ENCODE measurements around the gene MBD3L3. TPM values are rescaled to one million over a fixed set of nuclear protein-coding genes. Genes with fewer than 3 reads are reported as not detected.
"Not testable (repeated sequence)": the region's sequence is repeated elsewhere in the genome, so short reads cannot be mapped to it uniquely, and the experiment has no call there.

The MBD3L3 gene
- polyA plus RNA-seq, 3 donors from 2014 or later = not detected

GRCh38 chr19:7074705-7075282 lies 16.3 kb upstream of the MBD3L3 start:
- Mint-ChIP-seq H3K9me3 (peaks cover 12 to 30% (median 27%) of the 10 kb centered on the region in 6 donors), H3K27ac (no peak overlapping the region), H3K4me1 (peaks cover 22 to 26% of the 10 kb centered on the region in 2 donors), H3K4me3 (no peak overlapping the region), H3K36me3 (peaks cover 50 to 65% (median 62%) of the 10 kb centered on the region in 3 donors), H3K27me3 (ENCODE audit: low read depth in 3 of 3) (peaks cover 2 to 9% (median 3%) of the 10 kb centered on the region in 3 donors)
- DNase-seq = no peak

- no peak for DNase-seq
- H3K9me3 Mint-ChIP-seq = peaks cover 2 to 9% (median 6%) of the 10 kb centered on the region in 6 donors
- peaks cover 28 to 32% of the 10 kb centered on the region in 2 donors for H3K4me1 Mint-ChIP-seq
- peaks cover 2 to 15% (median 5%) of the 10 kb centered on the region in 3 donors for H3K27me3 Mint-ChIP-seq (ENCODE audit: low read depth in 3 of 3)
- peak overlapping the region; percentile 44 to 72 (median 59) for H3K4me3 Mint-ChIP-seq
- peak overlapping the region in 3 of 6 donors; percentile 6 to 79 (median 64) for H3K27ac Mint-ChIP-seq
- peaks cover 29 to 42% (median 41%) of the 10 kb centered on the region in 3 donors for H3K36me3 Mint-ChIP-seq
Observed at GRCh38 chr19:7072541-7072940, 14.1 kb upstream of the MBD3L3 start.

GRCh38 chr19:7069904-7070226 lies 11.4 kb upstream of the MBD3L3 start:
- Mint-ChIP-seq H3K36me3 (peaks cover 10 to 18% (median 18%) of the 10 kb centered on the region in 3 donors), H3K9me3 (no peaks in the 10 kb centered on the region), H3K27me3 (ENCODE audit: low read depth in 3 of 3) (peaks cover 2 to 14% (median 5%) of the 10 kb centered on the region in 3 donors), H3K4me1 (peaks cover 28 to 30% of the 10 kb centered on the region in 2 donors), H3K27ac (peak overlapping the region; percentile 84 to 95 (median 88)), H3K4me3 (peak overlapping the region; percentile 91 to 95 (median 93))
- no peak for DNase-seq

- H3K27ac Mint-ChIP-seq = peak within 1 kb of the TSS; percentile 84 to 95 (median 88)
- H3K36me3 Mint-ChIP-seq = peaks cover 9 to 16% (median 15%) of the 10 kb centered on the region in 3 donors
- peak within 1 kb of the TSS; percentile 91 to 95 (median 93) for H3K4me3 Mint-ChIP-seq
- H3K9me3 Mint-ChIP-seq = no peaks in the 10 kb centered on the region
- H3K4me1 Mint-ChIP-seq = peaks cover 28 to 30% of the 10 kb centered on the region in 2 donors
- DNase-seq = peak; percentile 99 to 100 (median 99)
- peaks cover 2 to 16% (median 5%) of the 10 kb centered on the region in 3 donors for H3K27me3 Mint-ChIP-seq (ENCODE audit: low read depth in 3 of 3)
Observed at GRCh38 chr19:7069042-7069903, 10.8 kb upstream of the MBD3L3 start, which contains the start of gene ZNF557. Gene ZNF557 (plus strand): TSS chr19:7069703. CDS start chr19:7075075, 5,372 bp downstream.

- H3K36me3 Mint-ChIP-seq = peaks cover 7 to 12% (median 11%) of the 10 kb centered on the region in 3 donors
- H3K4me1 Mint-ChIP-seq = peaks cover 28 to 30% of the 10 kb centered on the region in 2 donors
- H3K9me3 Mint-ChIP-seq = no peaks in the 10 kb centered on the region
- peak overlapping the region; percentile 91 to 95 (median 93) for H3K4me3 Mint-ChIP-seq
- H3K27ac Mint-ChIP-seq = peak overlapping the region; percentile 84 to 95 (median 88)
- no peak for DNase-seq
- H3K27me3 Mint-ChIP-seq (ENCODE audit: low read depth in 3 of 3) = peaks cover 2 to 16% (median 5%) of the 10 kb centered on the region in 3 donors
Observed at GRCh38 chr19:7068599-7068998, 10.1 kb upstream of the MBD3L3 start.

- H3K4me1 Mint-ChIP-seq = peaks cover 27 to 28% of the 10 kb centered on the region in 2 donors
- H3K9me3 Mint-ChIP-seq = no peaks in the 10 kb centered on the region
- peaks cover 2 to 16% (median 5%) of the 10 kb centered on the region in 3 donors for H3K27me3 Mint-ChIP-seq (ENCODE audit: low read depth in 3 of 3)
- H3K36me3 Mint-ChIP-seq = peaks cover 5 to 6% (median 6%) of the 10 kb centered on the region in 3 donors
- no peak for DNase-seq
- H3K27ac Mint-ChIP-seq = peak overlapping the region in 1 of 6 donors; percentile 67
- H3K4me3 Mint-ChIP-seq = no peak overlapping the region
Observed at GRCh38 chr19:7067716-7068115, 9.2 kb upstream of the MBD3L3 start.

GRCh38 chr19:7067122-7067521 lies 8.6 kb upstream of the MBD3L3 start:
- not testable (repeated sequence) for H3K36me3 Mint-ChIP-seq, H3K9me3 Mint-ChIP-seq, H3K4me3 Mint-ChIP-seq, DNase-seq, H3K27ac Mint-ChIP-seq
- H3K27me3 Mint-ChIP-seq (ENCODE audit: low read depth in 3 of 3) = peaks cover 2 to 13% (median 5%) of the 10 kb centered on the region in 3 donors
- H3K4me1 Mint-ChIP-seq = peaks cover 22 to 23% of the 10 kb centered on the region in 2 donors

- Mint-ChIP-seq H3K36me3 (no peaks in the 10 kb centered on the region), H3K27ac (no peak overlapping the region), H3K9me3 (no peaks in the 10 kb centered on the region), H3K4me3 (no peak overlapping the region), H3K27me3 (ENCODE audit: low read depth in 3 of 3) (peaks cover 0 to 2% (median under 1%) of the 10 kb centered on the region in 3 donors), H3K4me1 (peaks cover 3 to 6% of the 10 kb centered on the region in 2 donors)
- no peak for DNase-seq
Observed at GRCh38 chr19:7063764-7064418, 5.4 kb upstream of the MBD3L3 start.

- peaks cover 0 to 2% (median 0%) of the 10 kb centered on the region in 3 donors for H3K27me3 Mint-ChIP-seq (ENCODE audit: low read depth in 3 of 3)
Observed at GRCh38 chr19:7063339-7063738, 4.9 kb upstream of the MBD3L3 start.

GRCh38 chr19:7059977-7060376 lies 1.5 kb upstream of the MBD3L3 start:
- not testable (repeated sequence) for H3K27ac Mint-ChIP-seq; H3K4me3 Mint-ChIP-seq; H3K36me3 Mint-ChIP-seq; H3K4me1 Mint-ChIP-seq; H3K9me3 Mint-ChIP-seq; H3K27me3 Mint-ChIP-seq (ENCODE audit: low read depth in 3 of 3)
- peak in 1 of 3 donors; percentile 18 for DNase-seq

More at GRCh38 chr19:7063339-7063738, 4.9 kb upstream of the MBD3L3 start:
- H3K36me3 Mint-ChIP-seq = no peaks in the 10 kb centered on the region
- no peak for DNase-seq
- no peak overlapping the region for H3K4me3 Mint-ChIP-seq
- peaks cover 0 to under 1% of the 10 kb centered on the region in 2 donors for H3K4me1 Mint-ChIP-seq
- H3K27ac Mint-ChIP-seq = no peak overlapping the region
- no peaks in the 10 kb centered on the region for H3K9me3 Mint-ChIP-seq

GRCh38 chr19:7056371-7056770 lies 2.1 kb downstream of the MBD3L3 start:
- H3K4me1 Mint-ChIP-seq; H3K27ac Mint-ChIP-seq; H3K36me3 Mint-ChIP-seq; H3K9me3 Mint-ChIP-seq; H3K4me3 Mint-ChIP-seq; DNase-seq; H3K27me3 Mint-ChIP-seq (ENCODE audit: low read depth in 3 of 3): not testable (repeated sequence)

GRCh38 chr19:7055679-7056078 lies 2.8 kb downstream of the MBD3L3 start:
- DNase-seq; H3K4me1 Mint-ChIP-seq; H3K4me3 Mint-ChIP-seq; H3K9me3 Mint-ChIP-seq; H3K27ac Mint-ChIP-seq; H3K36me3 Mint-ChIP-seq; H3K27me3 Mint-ChIP-seq (ENCODE audit: low read depth in 3 of 3): not testable (repeated sequence)

GRCh38 chr19:7054635-7055368 lies 3.7 kb downstream of the MBD3L3 start:
- not testable (repeated sequence) for H3K36me3 Mint-ChIP-seq; H3K27me3 Mint-ChIP-seq (ENCODE audit: low read depth in 3 of 3); H3K27ac Mint-ChIP-seq; DNase-seq; H3K4me3 Mint-ChIP-seq; H3K9me3 Mint-ChIP-seq; H3K4me1 Mint-ChIP-seq
